Nephron progenitor cell (in vitro differentiated cells): Measurements from ENCODE around the gene MGAT3.
"Not testable (repeated sequence)": the region's sequence is repeated elsewhere in the genome, so short reads cannot be mapped to it uniquely, and the experiment has no call there.

Experiments
- DNase-seq: peaks from one replicate; pipeline ENCODE4 v3.0.0; 2021
- H3K27ac Mint-ChIP-seq: 2 replicates; pipeline ENCODE4 v1.8.0; 2021; ENCODE audit warnings: mild to moderate bottlenecking, moderate library complexity, mixed read lengths
- H3K27me3 Mint-ChIP-seq: 2 replicates; pipeline ENCODE4 v1.8.0; 2021; ENCODE audit warnings: mild to moderate bottlenecking, low read depth, mixed read lengths; ENCODE audit not compliant: poor library complexity
- H3K36me3 Mint-ChIP-seq: 2 replicates; pipeline ENCODE4 v1.8.0; 2021; ENCODE audit warnings: low read depth, mixed read lengths
- H3K4me1 Mint-ChIP-seq: 2 replicates; pipeline ENCODE4 v1.8.0; 2021; ENCODE audit warnings: mixed read lengths
- H3K4me3 Mint-ChIP-seq: 2 replicates; pipeline ENCODE4 v1.8.0; 2021; ENCODE audit warnings: mild to moderate bottlenecking, moderate library complexity, mixed read lengths
- H3K9me3 Mint-ChIP-seq: 2 replicates; pipeline ENCODE4 v1.8.0; 2021; ENCODE audit warnings: mild to moderate bottlenecking, moderate library complexity, mixed read lengths
- TF ChIP-seq, protein P1 (sequence below): fragments of 200-600 bp; sonication (generic); IDR thresholded peaks from 2 replicates; pipeline ENCODE4 v1.5.0; 2021; ENCODE audit warnings: antibody characterized with exemption

MGAT3 gene

DNA sequence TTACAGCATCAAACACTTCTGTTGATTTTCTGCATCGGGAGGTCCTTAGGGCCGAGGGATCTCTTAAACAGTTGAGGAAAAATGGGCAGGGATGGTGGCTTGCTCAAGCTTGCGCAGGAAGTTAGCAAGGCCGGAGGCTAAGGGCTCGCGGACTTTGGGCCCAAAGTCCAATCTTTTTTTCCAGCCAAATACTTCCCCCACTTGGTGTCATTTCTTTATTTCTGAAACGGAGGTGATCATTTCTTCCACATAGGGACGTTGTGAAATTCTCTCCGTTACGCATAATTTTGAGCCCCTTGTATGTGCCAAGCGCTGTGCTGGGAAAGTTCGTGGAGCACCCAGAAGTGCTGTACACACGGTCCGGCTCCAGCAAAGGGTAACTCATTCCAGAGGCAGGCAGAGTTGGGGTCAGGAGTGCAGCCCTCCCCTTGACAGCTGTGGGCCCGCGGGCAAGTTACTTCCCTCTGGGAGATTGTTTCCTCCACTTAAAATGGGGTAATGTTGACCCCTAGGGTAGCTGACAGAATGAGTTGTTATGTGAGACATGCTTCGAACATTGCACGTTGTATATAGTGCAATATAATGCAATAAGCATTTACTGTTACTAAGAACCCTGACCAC lies 46.1 kb downstream of the MGAT3 start:
- H3K27me3 Mint-ChIP-seq = peaks cover 8% of the 10 kb centered on the region
- H3K36me3 Mint-ChIP-seq = peaks cover 32% of the 10 kb centered on the region
- H3K9me3 Mint-ChIP-seq = no peaks in the 10 kb centered on the region
- peak overlapping the region; percentile 96 for H3K4me3 Mint-ChIP-seq
- no peak for DNase-seq
- peaks cover 56% of the 10 kb centered on the region for H3K4me1 Mint-ChIP-seq
- TF ChIP-seq, protein P1, sequence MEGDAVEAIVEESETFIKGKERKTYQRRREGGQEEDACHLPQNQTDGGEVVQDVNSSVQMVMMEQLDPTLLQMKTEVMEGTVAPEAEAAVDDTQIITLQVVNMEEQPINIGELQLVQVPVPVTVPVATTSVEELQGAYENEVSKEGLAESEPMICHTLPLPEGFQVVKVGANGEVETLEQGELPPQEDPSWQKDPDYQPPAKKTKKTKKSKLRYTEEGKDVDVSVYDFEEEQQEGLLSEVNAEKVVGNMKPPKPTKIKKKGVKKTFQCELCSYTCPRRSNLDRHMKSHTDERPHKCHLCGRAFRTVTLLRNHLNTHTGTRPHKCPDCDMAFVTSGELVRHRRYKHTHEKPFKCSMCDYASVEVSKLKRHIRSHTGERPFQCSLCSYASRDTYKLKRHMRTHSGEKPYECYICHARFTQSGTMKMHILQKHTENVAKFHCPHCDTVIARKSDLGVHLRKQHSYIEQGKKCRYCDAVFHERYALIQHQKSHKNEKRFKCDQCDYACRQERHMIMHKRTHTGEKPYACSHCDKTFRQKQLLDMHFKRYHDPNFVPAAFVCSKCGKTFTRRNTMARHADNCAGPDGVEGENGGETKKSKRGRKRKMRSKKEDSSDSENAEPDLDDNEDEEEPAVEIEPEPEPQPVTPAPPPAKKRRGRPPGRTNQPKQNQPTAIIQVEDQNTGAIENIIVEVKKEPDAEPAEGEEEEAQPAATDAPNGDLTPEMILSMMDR = no peak
- peak overlapping the region; percentile 66 for H3K27ac Mint-ChIP-seq

DNA sequence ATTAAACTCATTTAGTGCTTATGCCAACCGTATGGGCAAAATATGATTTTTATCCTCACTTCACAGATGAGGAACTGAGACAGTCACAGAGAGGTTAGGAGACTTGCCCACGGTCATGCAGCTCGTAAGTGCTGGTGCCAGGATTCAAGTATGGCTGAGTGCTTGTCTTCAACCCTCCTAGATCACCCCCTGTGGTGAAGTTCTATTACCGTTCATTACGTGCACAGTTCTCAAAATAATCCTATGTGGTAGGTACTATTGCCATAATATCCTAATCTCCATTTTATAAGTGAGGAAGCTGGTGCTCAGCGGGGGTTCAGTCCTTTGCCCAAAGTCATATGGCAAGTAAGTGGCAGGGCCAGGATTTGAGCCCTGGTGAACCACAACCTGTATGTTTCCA lies 46.8 kb downstream of the MGAT3 start:
- no peak overlapping the region for H3K27ac Mint-ChIP-seq
- H3K9me3 Mint-ChIP-seq = no peaks in the 10 kb centered on the region
- peaks cover 39% of the 10 kb centered on the region for H3K36me3 Mint-ChIP-seq
- TF ChIP-seq, protein P1 = no peak
- peaks cover 50% of the 10 kb centered on the region for H3K4me1 Mint-ChIP-seq
- peak overlapping the region; percentile 96 for H3K4me3 Mint-ChIP-seq
- DNase-seq = no peak
- peaks cover 8% of the 10 kb centered on the region for H3K27me3 Mint-ChIP-seq

DNA sequence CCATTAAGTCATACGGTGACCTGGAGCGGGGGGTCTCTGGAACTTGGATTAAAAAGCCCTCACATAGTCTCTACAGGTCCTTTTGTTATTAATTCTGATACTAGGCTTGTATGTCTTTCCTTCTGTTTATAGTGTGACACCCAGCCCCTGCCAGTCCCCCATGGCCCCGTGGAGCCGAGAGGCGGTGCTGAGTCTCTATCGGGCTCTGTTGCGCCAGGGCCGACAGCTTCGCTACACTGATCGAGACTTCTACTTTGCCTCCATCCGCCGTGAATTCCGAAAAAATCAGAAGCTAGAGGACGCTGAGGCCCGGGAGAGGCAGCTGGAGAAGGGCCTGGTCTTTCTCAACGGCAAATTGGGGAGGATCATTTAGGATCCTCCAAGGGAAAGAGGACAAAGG lies 47.3 kb downstream of the MGAT3 start:
- H3K27me3 Mint-ChIP-seq = peaks cover 8% of the 10 kb centered on the region
- H3K36me3 Mint-ChIP-seq = peaks cover 42% of the 10 kb centered on the region
- H3K4me3 Mint-ChIP-seq = no peak overlapping the region
- no peak overlapping the region for H3K27ac Mint-ChIP-seq
- DNase-seq = no peak
- TF ChIP-seq, protein P1 = no peak
- peaks cover 45% of the 10 kb centered on the region for H3K4me1 Mint-ChIP-seq
- no peaks in the 10 kb centered on the region for H3K9me3 Mint-ChIP-seq

DNA sequence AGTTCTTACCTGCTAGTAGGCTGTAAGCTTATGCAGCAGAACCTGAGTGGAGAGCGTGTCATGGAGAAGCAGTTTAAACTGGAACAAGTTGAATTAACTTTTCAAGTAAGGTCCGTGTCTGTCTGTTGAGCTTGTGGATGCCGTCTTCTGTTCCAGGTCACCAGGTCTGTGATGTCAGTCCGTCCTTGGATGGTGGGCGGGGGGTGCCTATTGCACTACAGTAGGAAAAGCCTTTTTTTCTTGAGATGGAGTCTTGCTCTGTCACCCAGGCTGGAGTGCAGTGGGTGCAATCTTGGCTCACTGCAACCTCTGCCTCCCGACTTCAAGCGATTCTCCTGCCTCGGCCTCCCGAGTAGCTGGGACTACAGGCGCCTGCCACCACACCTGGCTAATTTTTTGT lies 50.2 kb downstream of the MGAT3 start:
- DNase-seq, H3K9me3 Mint-ChIP-seq, H3K4me3 Mint-ChIP-seq, H3K27me3 Mint-ChIP-seq, H3K27ac Mint-ChIP-seq: not testable (repeated sequence)
- Mint-ChIP-seq H3K4me1 (peaks cover 16% of the 10 kb centered on the region), H3K36me3 (peaks cover 67% of the 10 kb centered on the region)

DNA sequence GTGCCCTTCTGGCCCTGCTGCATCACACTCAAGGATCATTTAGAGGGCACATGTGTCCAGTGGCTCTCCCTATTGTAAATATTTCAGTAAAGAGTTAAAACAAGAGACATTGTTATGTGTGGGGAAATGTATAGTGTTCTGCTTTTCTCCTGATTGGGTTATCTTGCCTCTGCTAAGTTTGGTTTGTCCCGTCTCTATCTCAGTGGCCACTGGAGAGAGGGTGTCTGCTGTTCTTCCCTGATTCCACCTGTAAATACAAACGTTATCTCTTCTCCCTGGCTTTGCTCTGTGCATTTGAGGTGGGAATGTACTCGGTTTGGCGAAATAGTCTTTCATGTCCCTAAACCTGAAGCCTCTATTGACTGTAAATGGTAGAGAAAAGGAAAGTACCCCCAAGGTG lies 51.6 kb downstream of the MGAT3 start:
- no peak overlapping the region for H3K4me3 Mint-ChIP-seq

DNA sequence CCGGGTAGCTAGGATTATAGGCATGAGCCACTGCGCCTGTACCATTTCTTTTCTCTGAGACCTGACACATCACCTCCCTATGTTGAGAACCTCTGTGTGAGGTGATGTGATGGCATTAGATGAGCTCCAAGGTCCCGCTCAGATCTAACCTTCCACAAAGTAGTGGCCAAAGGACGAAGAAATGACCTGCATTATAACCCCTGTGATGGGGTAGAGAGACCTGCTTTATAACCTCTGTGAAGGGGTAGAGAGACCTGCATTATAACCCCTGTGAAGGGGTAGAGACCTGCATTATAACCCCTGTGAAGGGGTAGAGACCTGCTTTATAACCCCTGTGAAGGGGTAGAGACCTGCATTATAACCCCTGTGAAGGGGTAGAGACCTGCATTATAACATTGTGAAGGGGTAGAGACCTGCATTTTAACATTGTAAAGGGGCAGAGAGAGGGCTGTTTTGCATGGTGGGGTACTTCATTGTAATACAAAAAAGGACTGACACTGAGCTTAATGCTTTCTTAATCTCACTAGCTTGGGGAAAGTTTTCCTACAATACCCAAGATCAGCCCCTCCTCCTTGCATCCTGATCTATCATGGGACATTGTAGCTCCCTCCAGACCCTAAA lies 53.8 kb downstream of the MGAT3 start:
- H3K27ac Mint-ChIP-seq = peak overlapping the region; percentile 85
- no peak overlapping the region for H3K4me3 Mint-ChIP-seq
- peaks cover 82% of the 10 kb centered on the region for H3K36me3 Mint-ChIP-seq
- DNase-seq = no peak
- no peaks in the 10 kb centered on the region for H3K9me3 Mint-ChIP-seq
- H3K27me3 Mint-ChIP-seq = no peaks in the 10 kb centered on the region
- TF ChIP-seq, protein P1 = no peak
- H3K4me1 Mint-ChIP-seq = peaks cover 7% of the 10 kb centered on the region

More for the DNA sequence above, 51.6 kb downstream of the MGAT3 start:
- DNase-seq = no peak
- Mint-ChIP-seq H3K36me3 (peaks cover 75% of the 10 kb centered on the region), H3K4me1 (peaks cover 6% of the 10 kb centered on the region), H3K27me3 (peaks cover 3% of the 10 kb centered on the region), H3K9me3 (no peaks in the 10 kb centered on the region), H3K27ac (peak overlapping the region; percentile 90)
- TF ChIP-seq, protein P1 = no peak
